ENCODE results near the gene DNAJC3.
"Not testable (repeated sequence)": the region's sequence is repeated elsewhere in the genome, so short reads cannot be mapped to it uniquely, and the experiment has no call there.

Gene DNAJC3

GRCh38 chr13:95762626-95763025 lies 85.7 kb downstream of the DNAJC3 start:
- not testable (repeated sequence) for H3K4me3 ChIP-seq (ENCODE audit: low read length); H3K9me3 ChIP-seq (ENCODE audit: control insufficient read depth, insufficient read depth, low read length); H3K36me3 ChIP-seq (ENCODE audit: control insufficient read depth, insufficient read depth, low read length); DNase-seq (ENCODE audit: low read depth, low spot score); H3K27me3 ChIP-seq (ENCODE audit: control insufficient read depth, insufficient read depth, low read length); H3K27ac ChIP-seq (ENCODE audit: low read length); H3K4me1 ChIP-seq (ENCODE audit: control insufficient read depth, insufficient read depth, low read length)
- no CpG with 5 or more reads among the region's 3 CpGs for WGBS (ENCODE audit: insufficient coverage, insufficient read length)

- DNase-seq (ENCODE audit: low read depth, low spot score), result no peak
- H3K4me3 ChIP-seq (ENCODE audit: low read length), result no peak overlapping the region
- H3K9me3 ChIP-seq (ENCODE audit: control insufficient read depth, insufficient read depth, low read length), result no peaks in the 10 kb centered on the region
- H3K36me3 ChIP-seq (ENCODE audit: control insufficient read depth, insufficient read depth, low read length), result no peaks in the 10 kb centered on the region
- WGBS (ENCODE audit: insufficient coverage, insufficient read length), result no CpG with 5 or more reads among the region's 4 CpGs
- H3K27ac ChIP-seq (ENCODE audit: low read length), result no peak overlapping the region
- no peaks in the 10 kb centered on the region for H3K27me3 ChIP-seq (ENCODE audit: control insufficient read depth, insufficient read depth, low read length)
- H3K4me1 ChIP-seq (ENCODE audit: control insufficient read depth, insufficient read depth, low read length), result no peaks in the 10 kb centered on the region
These were observed 86.7 kb downstream of the DNAJC3 start for GRCh38 chr13:95763601-95764000.

- H3K36me3 ChIP-seq (ENCODE audit: control insufficient read depth, insufficient read depth, low read length), result no peaks in the 10 kb centered on the region
- H3K4me3 ChIP-seq (ENCODE audit: low read length), result no peak overlapping the region
- H3K27me3 ChIP-seq (ENCODE audit: control insufficient read depth, insufficient read depth, low read length), result no peaks in the 10 kb centered on the region
- WGBS (ENCODE audit: insufficient coverage, insufficient read length), result no CpG with 5 or more reads among the region's 4 CpGs
- H3K4me1 ChIP-seq (ENCODE audit: control insufficient read depth, insufficient read depth, low read length), result no peaks in the 10 kb centered on the region
- DNase-seq (ENCODE audit: low read depth, low spot score), result no peak
- no peaks in the 10 kb centered on the region for H3K9me3 ChIP-seq (ENCODE audit: control insufficient read depth, insufficient read depth, low read length)
- H3K27ac ChIP-seq (ENCODE audit: low read length), result no peak overlapping the region
These were observed 95.0 kb downstream of the DNAJC3 start for GRCh38 chr13:95771905-95772304.

GRCh38 chr13:95779522-95779921 lies 102.6 kb downstream of the DNAJC3 start:
- no CpG with 5 or more reads among the region's 1 CpG for WGBS (ENCODE audit: insufficient coverage, insufficient read length)
- no peak overlapping the region for H3K4me3 ChIP-seq (ENCODE audit: low read length)
- no peaks in the 10 kb centered on the region for H3K27me3 ChIP-seq (ENCODE audit: control insufficient read depth, insufficient read depth, low read length)
- H3K4me1 ChIP-seq (ENCODE audit: control insufficient read depth, insufficient read depth, low read length), result no peaks in the 10 kb centered on the region
- no peaks in the 10 kb centered on the region for H3K36me3 ChIP-seq (ENCODE audit: control insufficient read depth, insufficient read depth, low read length)
- H3K27ac ChIP-seq (ENCODE audit: low read length), result no peak overlapping the region
- H3K9me3 ChIP-seq (ENCODE audit: control insufficient read depth, insufficient read depth, low read length), result no peaks in the 10 kb centered on the region
- DNase-seq (ENCODE audit: low read depth, low spot score), result no peak

GRCh38 chr13:95781016-95781415 lies 104.1 kb downstream of the DNAJC3 start:
- no peak overlapping the region for H3K27ac ChIP-seq (ENCODE audit: low read length)
- no CpG with 5 or more reads among the region's 6 CpGs for WGBS (ENCODE audit: insufficient coverage, insufficient read length)
- no peaks in the 10 kb centered on the region for H3K36me3 ChIP-seq (ENCODE audit: control insufficient read depth, insufficient read depth, low read length)
- no peaks in the 10 kb centered on the region for H3K9me3 ChIP-seq (ENCODE audit: control insufficient read depth, insufficient read depth, low read length)
- DNase-seq (ENCODE audit: low read depth, low spot score), result no peak
- no peaks in the 10 kb centered on the region for H3K4me1 ChIP-seq (ENCODE audit: control insufficient read depth, insufficient read depth, low read length)
- H3K4me3 ChIP-seq (ENCODE audit: low read length), result no peak overlapping the region
- no peaks in the 10 kb centered on the region for H3K27me3 ChIP-seq (ENCODE audit: control insufficient read depth, insufficient read depth, low read length)

- not testable (repeated sequence) for H3K27ac ChIP-seq (ENCODE audit: low read length); H3K4me3 ChIP-seq (ENCODE audit: low read length); H3K27me3 ChIP-seq (ENCODE audit: control insufficient read depth, insufficient read depth, low read length); H3K36me3 ChIP-seq (ENCODE audit: control insufficient read depth, insufficient read depth, low read length); H3K9me3 ChIP-seq (ENCODE audit: control insufficient read depth, insufficient read depth, low read length); DNase-seq (ENCODE audit: low read depth, low spot score); H3K4me1 ChIP-seq (ENCODE audit: control insufficient read depth, insufficient read depth, low read length)
- no CpG with 5 or more reads among the region's 1 CpG for WGBS (ENCODE audit: insufficient coverage, insufficient read length)
These were observed 105.0 kb downstream of the DNAJC3 start for GRCh38 chr13:95781940-95782339.

- no peaks in the 10 kb centered on the region for H3K4me1 ChIP-seq (ENCODE audit: control insufficient read depth, insufficient read depth, low read length)
These were observed 106.8 kb downstream of the DNAJC3 start for GRCh38 chr13:95783747-95784146.

GRCh38 chr13:95784161-95784899 lies 107.4 kb downstream of the DNAJC3 start:
- WGBS (ENCODE audit: insufficient coverage, insufficient read length), result no CpG with 5 or more reads among the region's 6 CpGs
- no peak for DNase-seq (ENCODE audit: low read depth, low spot score)
- H3K4me3 ChIP-seq (ENCODE audit: low read length), result no peak overlapping the region

More at GRCh38 chr13:95783747-95784146, 106.8 kb downstream of the DNAJC3 start:
- WGBS (ENCODE audit: insufficient coverage, insufficient read length), result no CpG with 5 or more reads among the region's 5 CpGs
- Histone ChIP-seq H3K27ac (ENCODE audit: low read length) (no peak overlapping the region), H3K4me3 (ENCODE audit: low read length) (no peak overlapping the region), H3K27me3 (ENCODE audit: control insufficient read depth, insufficient read depth, low read length) (no peaks in the 10 kb centered on the region), H3K9me3 (ENCODE audit: control insufficient read depth, insufficient read depth, low read length) (no peaks in the 10 kb centered on the region), H3K36me3 (ENCODE audit: control insufficient read depth, insufficient read depth, low read length) (no peaks in the 10 kb centered on the region)
- no peak for DNase-seq (ENCODE audit: low read depth, low spot score)

GRCh38 chr13:95784900-95785290 lies 108.0 kb downstream of the DNAJC3 start:
- H3K4me3 ChIP-seq (ENCODE audit: low read length), result no peak overlapping the region
- WGBS (ENCODE audit: insufficient coverage, insufficient read length), result no CpG with 5 or more reads among the region's 3 CpGs
- no peaks in the 10 kb centered on the region for H3K36me3 ChIP-seq (ENCODE audit: control insufficient read depth, insufficient read depth, low read length)
- DNase-seq (ENCODE audit: low read depth, low spot score), result no peak
- H3K27ac ChIP-seq (ENCODE audit: low read length), result no peak overlapping the region
- no peaks in the 10 kb centered on the region for H3K27me3 ChIP-seq (ENCODE audit: control insufficient read depth, insufficient read depth, low read length)
- no peaks in the 10 kb centered on the region for H3K9me3 ChIP-seq (ENCODE audit: control insufficient read depth, insufficient read depth, low read length)
- no peaks in the 10 kb centered on the region for H3K4me1 ChIP-seq (ENCODE audit: control insufficient read depth, insufficient read depth, low read length)

More at GRCh38 chr13:95784161-95784899, 107.4 kb downstream of the DNAJC3 start:
- Histone ChIP-seq H3K9me3 (ENCODE audit: control insufficient read depth, insufficient read depth, low read length) (no peaks in the 10 kb centered on the region), H3K27ac (ENCODE audit: low read length) (no peak overlapping the region), H3K27me3 (ENCODE audit: control insufficient read depth, insufficient read depth, low read length) (no peaks in the 10 kb centered on the region), H3K4me1 (ENCODE audit: control insufficient read depth, insufficient read depth, low read length) (no peaks in the 10 kb centered on the region), H3K36me3 (ENCODE audit: control insufficient read depth, insufficient read depth, low read length) (no peaks in the 10 kb centered on the region)

- no peaks in the 10 kb centered on the region for H3K27me3 ChIP-seq (ENCODE audit: control insufficient read depth, insufficient read depth, low read length)
- WGBS (ENCODE audit: insufficient coverage, insufficient read length), result no CpG with 5 or more reads among the region's 1 CpG
- no peaks in the 10 kb centered on the region for H3K36me3 ChIP-seq (ENCODE audit: control insufficient read depth, insufficient read depth, low read length)
- DNase-seq (ENCODE audit: low read depth, low spot score), result no peak
- H3K4me3 ChIP-seq (ENCODE audit: low read length), result no peak overlapping the region
- H3K9me3 ChIP-seq (ENCODE audit: control insufficient read depth, insufficient read depth, low read length), result no peaks in the 10 kb centered on the region
- no peak overlapping the region for H3K27ac ChIP-seq (ENCODE audit: low read length)
- no peaks in the 10 kb centered on the region for H3K4me1 ChIP-seq (ENCODE audit: control insufficient read depth, insufficient read depth, low read length)
These were observed 110.6 kb downstream of the DNAJC3 start for GRCh38 chr13:95787356-95788099.

Measured in iPS DF 6.9 (cell line).